Keratinocyte (primary cell): ENCODE data around the gene STRBP. TPM values are rescaled to one million over a fixed set of nuclear protein-coding genes. Genes with fewer than 3 reads are reported as not detected.

Source experiments
- DNase-seq: peaks from one replicate; pipeline ENCODE4 v3.0.0-alpha.2; 2011; ENCODE audit warnings: low read depth, missing footprints, low spot score
- FAIRE-seq: peaks from 2 replicates; lab custom pipeline; 2011; peaks lifted over from hg19 to GRCh38; lab: Jason Lieb, UNC
- H2AFZ ChIP-seq: 2 replicates; pipeline ENCODE4 v1.6.0; 2012; ENCODE audit warnings: low read length, control low read depth, inconsistent platforms; ENCODE audit not compliant: control insufficient read depth
- H3K27ac ChIP-seq: 2 replicates; pipeline ENCODE4 v1.5.1; 2011; ENCODE audit warnings: low read length; ENCODE audit not compliant: control insufficient read depth, insufficient read depth
- H3K27me3 ChIP-seq: 3 replicates; pipeline ENCODE4 v1.6.0; 2011; ENCODE audit warnings: low read length; ENCODE audit not compliant: control insufficient read depth, insufficient read depth; ENCODE audit errors: extremely low read depth
- H3K36me3 ChIP-seq, 2 experiments: 2 replicates in 1 of 2; 3 replicates in 1 of 2; pipeline ENCODE4 v1.5.1; 2011; ENCODE audit warnings: low read length in 2 of 2, mild to moderate bottlenecking in 1 of 2; ENCODE audit not compliant: control insufficient read depth in 2 of 2, insufficient read depth in 2 of 2; ENCODE audit errors: extremely low read depth in 1 of 2
- H3K4me1 ChIP-seq: 3 replicates; pipeline ENCODE4 v1.5.1; 2011; ENCODE audit warnings: low read length; ENCODE audit not compliant: control insufficient read depth, insufficient read depth; ENCODE audit errors: extremely low read depth
- H3K4me2 ChIP-seq: 3 replicates; pipeline ENCODE4 v1.6.0; 2011; ENCODE audit warnings: low read depth, low read length; ENCODE audit not compliant: control insufficient read depth, insufficient read depth; ENCODE audit errors: extremely low read depth
- H3K4me3 ChIP-seq, 3 experiments: fragments of 200-600 bp in 1 of 3; sonication (generic) in 1 of 3; 2 replicates in 2 of 3; 3 replicates in 1 of 3; pipeline ENCODE4 v1.5.1; 2011 to 2016; ENCODE audit warnings: low read length in 3 of 3, mild to moderate bottlenecking in 3 of 3, control low read depth in 2 of 3, inconsistent platforms in 1 of 3, low read depth in 1 of 3, mixed read lengths in 1 of 3, mixed run types in 1 of 3, moderate library complexity in 1 of 3; ENCODE audit not compliant: control insufficient read depth in 2 of 3, insufficient read depth in 2 of 3; ENCODE audit errors: extremely low read depth in 1 of 3
- H3K79me2 ChIP-seq: 2 replicates; pipeline ENCODE4 v1.6.0; 2012; ENCODE audit warnings: low read length; ENCODE audit not compliant: control insufficient read depth, insufficient read depth
- H3K9ac ChIP-seq: 3 replicates; pipeline ENCODE4 v1.6.0; 2011; ENCODE audit warnings: low read length; ENCODE audit not compliant: control insufficient read depth, insufficient read depth; ENCODE audit errors: extremely low read depth
- H3K9me1 ChIP-seq: 3 replicates; pipeline ENCODE4 v1.6.0; 2011; ENCODE audit warnings: low read length; ENCODE audit not compliant: control insufficient read depth, insufficient read depth; ENCODE audit errors: extremely low read depth
- H3K9me3 ChIP-seq: 2 replicates; pipeline ENCODE4 v1.5.1; 2012; ENCODE audit warnings: low read depth, low read length; ENCODE audit not compliant: control insufficient read depth
- H4K20me1 ChIP-seq: 3 replicates; pipeline ENCODE4 v1.6.0; 2011; ENCODE audit warnings: low read length; ENCODE audit not compliant: control insufficient read depth, insufficient read depth; ENCODE audit errors: extremely low read depth
- CTCF ChIP-seq, 3 experiments: IDR thresholded peaks in 1 of 3; conservative IDR thresholded peaks in 1 of 3; optimal IDR thresholded peaks in 1 of 3; 2 replicates in 2 of 3; 3 replicates in 1 of 3; pipeline versions ENCODE3 to v1.5.1; 2011; ENCODE audit warnings: low read length in 3 of 3, mild to moderate bottlenecking in 3 of 3, moderate library complexity in 2 of 3, control low read depth in 1 of 3, inconsistent platforms in 1 of 3; ENCODE audit not compliant: insufficient read depth in 2 of 3; ENCODE audit errors: extremely low read depth in 1 of 3
- EZH2 ChIP-seq: IDR thresholded peaks from one replicate; pipeline ENCODE4 v1.6.1; 2012; ENCODE audit warnings: inconsistent platforms, mild to moderate bottlenecking, low read length, moderate library complexity
- dilution Hi-C: fragments of 300-500 bp; cut with MboI; formaldehyde crosslinking; loops from one replicate; pipeline ENCODE4 v1.7.0; 2020; ENCODE audit warnings: low sequenced_read_pairs; ENCODE audit not compliant: extremely low pct_ligation_motif_present
- polyA plus RNA-seq, 5 experiments: library from polyadenylated mRNA; depleted of rRNA in 3 of 5; stranded (reverse) in 3 of 5; stranded (forward) in 1 of 5; unstranded in 1 of 5; fragments of >200 nt; gene quantifications; 1 replicate in 1 of 5; 2 replicates in 3 of 5; 3 replicates in 1 of 5; pipeline versions ENCODE4 v1.2.1 to v1.2.3, GENCODE V29; 2011 to 2012; ENCODE audit warnings: missing spikeins in 2 of 5, low read depth in 1 of 5, low replicate concordance in 1 of 5

STRBP gene
- polyA plus RNA-seq, 1 donor (not counting 4 experiments of a cell fraction or from before 2014, with no cell fraction given) = 11.3 TPM

GRCh38 chr9:123283455-123283854 lies 15.1 kb upstream of the STRBP start:
- H3K4me1 ChIP-seq = no peaks in the 10 kb centered on the region
- DNase-seq (no peak), FAIRE-seq (no peak)
- TF ChIP-seq CTCF (optimal IDR thresholded peaks at IDR 0.05 in 1 of 3, IDR thresholded peaks at IDR 0.05 in 1 of 3, conservative IDR thresholded peaks at IDR 0.05 in 1 of 3; ENCODE audit: extremely low read depth in 1 of 3, insufficient read depth in 2 of 3, low read length in 3 of 3) (no peak), EZH2 (no peak)
- no peak overlapping the region for H3K27ac ChIP-seq
- H3K9me3 ChIP-seq = no peaks in the 10 kb centered on the region
- H3K9me1 ChIP-seq = no peaks in the 10 kb centered on the region
- H4K20me1 ChIP-seq = no peaks in the 10 kb centered on the region
- dilution Hi-C loops = no loop called here
- H3K4me2 ChIP-seq = no peak overlapping the region
- no peak overlapping the region for H3K9ac ChIP-seq
- no peaks in the 10 kb centered on the region for H3K36me3 ChIP-seq
- H3K4me3 ChIP-seq = no peak overlapping the region
- H3K27me3 ChIP-seq = peaks cover 7% of the 10 kb centered on the region
- H3K79me2 ChIP-seq = no peaks in the 10 kb centered on the region
- H2AFZ ChIP-seq = no peak overlapping the region

GRCh38 chr9:123283048-123283408 lies 14.6 kb upstream of the STRBP start:
- no peak for DNase-seq
- H4K20me1 ChIP-seq = no peaks in the 10 kb centered on the region
- dilution Hi-C loops = no loop called here
- H3K27me3 ChIP-seq = peaks cover 7% of the 10 kb centered on the region
- H3K4me2 ChIP-seq = no peak overlapping the region
- H3K9me1 ChIP-seq = no peaks in the 10 kb centered on the region
- no peaks in the 10 kb centered on the region for H3K9me3 ChIP-seq
- no peak overlapping the region for H3K27ac ChIP-seq
- TF ChIP-seq CTCF (optimal IDR thresholded peaks at IDR 0.05 in 1 of 3, IDR thresholded peaks at IDR 0.05 in 1 of 3, conservative IDR thresholded peaks at IDR 0.05 in 1 of 3; ENCODE audit: extremely low read depth in 1 of 3, insufficient read depth in 2 of 3, low read length in 3 of 3) (no peak), EZH2 (no peak)
- no peak overlapping the region for H3K9ac ChIP-seq
- no peak for FAIRE-seq
- no peak overlapping the region for H3K4me3 ChIP-seq
- H3K36me3 ChIP-seq = no peaks in the 10 kb centered on the region
- H3K79me2 ChIP-seq = no peaks in the 10 kb centered on the region
- no peak overlapping the region for H2AFZ ChIP-seq
- H3K4me1 ChIP-seq = no peaks in the 10 kb centered on the region
